GM10266 (cell line): ENCODE results near the gene VWA8.

Experiments
- DNase-seq: peaks from one replicate; pipeline ENCODE4 v3.0.0; 2012; ENCODE audit errors: extremely low spot score
- TF ChIP-seq, protein P1 (sequence below): IDR thresholded peaks from 2 replicates; pipeline ENCODE4 v1.5.1; 2012; ENCODE audit warnings: mild to moderate bottlenecking, low read depth; ENCODE audit not compliant: control insufficient read depth, insufficient read depth; ENCODE audit errors: missing control alignments

The VWA8 gene

DNA sequence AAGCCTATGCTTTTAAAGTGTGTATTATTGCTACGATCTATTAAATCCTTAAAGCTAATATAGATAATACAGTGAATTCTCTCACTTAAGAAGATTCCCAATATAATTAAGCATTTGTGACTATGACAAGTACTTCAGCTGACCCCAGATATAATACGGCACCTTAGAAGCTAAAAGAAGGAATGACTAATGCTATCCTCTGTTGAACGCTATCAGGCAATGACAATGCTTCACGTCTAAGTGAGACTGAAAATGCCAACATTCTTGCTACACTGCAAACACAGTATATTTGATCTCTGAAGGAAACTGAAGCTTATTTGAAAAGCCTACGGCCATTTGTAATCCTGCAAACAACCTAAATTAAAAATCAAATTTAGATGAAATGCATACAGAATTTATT lies 19.7 kb downstream of the VWA8 start:
- TF ChIP-seq, protein P1, sequence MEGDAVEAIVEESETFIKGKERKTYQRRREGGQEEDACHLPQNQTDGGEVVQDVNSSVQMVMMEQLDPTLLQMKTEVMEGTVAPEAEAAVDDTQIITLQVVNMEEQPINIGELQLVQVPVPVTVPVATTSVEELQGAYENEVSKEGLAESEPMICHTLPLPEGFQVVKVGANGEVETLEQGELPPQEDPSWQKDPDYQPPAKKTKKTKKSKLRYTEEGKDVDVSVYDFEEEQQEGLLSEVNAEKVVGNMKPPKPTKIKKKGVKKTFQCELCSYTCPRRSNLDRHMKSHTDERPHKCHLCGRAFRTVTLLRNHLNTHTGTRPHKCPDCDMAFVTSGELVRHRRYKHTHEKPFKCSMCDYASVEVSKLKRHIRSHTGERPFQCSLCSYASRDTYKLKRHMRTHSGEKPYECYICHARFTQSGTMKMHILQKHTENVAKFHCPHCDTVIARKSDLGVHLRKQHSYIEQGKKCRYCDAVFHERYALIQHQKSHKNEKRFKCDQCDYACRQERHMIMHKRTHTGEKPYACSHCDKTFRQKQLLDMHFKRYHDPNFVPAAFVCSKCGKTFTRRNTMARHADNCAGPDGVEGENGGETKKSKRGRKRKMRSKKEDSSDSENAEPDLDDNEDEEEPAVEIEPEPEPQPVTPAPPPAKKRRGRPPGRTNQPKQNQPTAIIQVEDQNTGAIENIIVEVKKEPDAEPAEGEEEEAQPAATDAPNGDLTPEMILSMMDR = no peak
- no peak for DNase-seq

- DNase-seq = no peak
- TF ChIP-seq, protein P1 = no peak
Measured at GRCh38 chr13:41939398-41939797, 21.5 kb downstream of the VWA8 start.

DNA sequence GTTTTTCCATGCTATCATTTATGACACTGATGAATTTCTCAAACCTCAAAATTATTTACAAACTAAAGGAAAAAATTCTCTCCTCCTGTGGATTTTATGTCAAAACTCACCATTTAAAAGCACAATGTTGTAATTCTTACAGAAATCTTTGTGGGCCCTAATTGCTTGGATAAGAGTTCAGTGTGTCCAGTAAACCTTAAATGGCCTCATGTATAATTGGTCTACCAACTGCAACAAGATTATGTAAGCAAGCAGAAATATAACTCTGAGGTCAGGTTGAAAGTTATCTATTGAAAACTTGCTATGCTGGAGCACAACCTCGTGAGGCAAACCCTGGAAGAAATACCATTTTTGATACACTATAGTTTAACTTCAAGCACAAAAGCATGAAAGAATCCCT lies 22.0 kb downstream of the VWA8 start:
- no peak for DNase-seq
- TF ChIP-seq, protein P1 = no peak

DNA sequence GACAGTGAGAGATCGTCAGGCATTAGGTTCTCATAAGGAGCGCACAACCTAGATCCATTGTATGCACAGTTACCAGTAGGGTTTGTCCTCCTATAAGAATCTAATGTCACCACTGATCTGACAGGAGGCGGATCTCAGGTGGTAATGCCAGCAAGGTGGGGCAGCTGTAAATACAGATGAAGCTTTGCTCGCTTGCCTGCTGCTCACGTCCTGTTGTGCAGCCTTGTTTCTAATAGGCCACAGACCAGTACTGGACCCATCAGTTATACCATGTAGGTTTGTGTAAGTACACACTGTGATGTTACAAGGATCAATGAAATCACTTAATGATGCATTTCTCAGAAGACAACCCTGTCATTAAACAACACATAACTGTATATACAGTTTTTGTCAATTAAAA lies 23.5 kb downstream of the VWA8 start:
- DNase-seq = no peak

GRCh38 chr13:41935501-41935900 lies 25.4 kb downstream of the VWA8 start:
- no peak for DNase-seq
- TF ChIP-seq, protein P1 = no peak

More for the DNA sequence above, 23.5 kb downstream of the VWA8 start:
- TF ChIP-seq, protein P1 = no peak

DNA sequence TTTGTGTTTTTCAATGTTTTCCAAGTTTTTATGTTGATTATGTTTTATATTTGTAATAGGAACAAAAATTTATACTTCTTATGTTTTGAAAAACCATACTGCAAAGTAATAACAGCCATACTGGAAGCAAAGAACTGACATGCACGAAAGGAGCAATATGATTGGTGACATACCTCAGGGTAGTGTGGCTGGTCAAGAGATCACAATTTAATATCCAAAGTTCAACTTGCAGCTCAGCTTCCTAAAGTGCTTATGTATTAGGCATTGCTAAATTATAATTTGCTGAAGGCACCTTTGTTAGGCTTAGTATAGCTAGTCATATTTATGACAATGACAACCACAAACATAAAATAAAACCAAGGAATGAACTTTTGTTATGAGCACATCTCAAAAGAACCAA lies 25.9 kb downstream of the VWA8 start:
- no peak for DNase-seq
- TF ChIP-seq, protein P1 = no peak

DNA sequence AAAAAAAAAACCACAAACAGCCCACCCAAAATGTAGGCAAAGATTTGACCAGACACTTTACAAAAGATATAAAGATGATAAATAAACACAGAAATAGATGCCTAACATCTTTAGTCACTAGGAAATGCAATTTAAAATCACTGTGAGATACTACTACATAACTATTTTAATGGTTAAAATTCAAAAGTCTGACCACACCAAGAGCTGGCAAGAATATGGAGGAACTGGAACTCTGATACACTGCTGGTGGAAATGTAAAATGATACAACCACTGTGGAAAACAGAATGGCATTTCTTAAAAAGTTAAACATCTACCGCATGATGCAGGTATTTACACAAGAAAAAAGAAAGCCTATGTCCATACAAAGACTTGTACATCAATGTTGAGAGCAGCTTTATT lies 26.8 kb downstream of the VWA8 start:
- no peak for DNase-seq
- TF ChIP-seq, protein P1 = no peak

DNA sequence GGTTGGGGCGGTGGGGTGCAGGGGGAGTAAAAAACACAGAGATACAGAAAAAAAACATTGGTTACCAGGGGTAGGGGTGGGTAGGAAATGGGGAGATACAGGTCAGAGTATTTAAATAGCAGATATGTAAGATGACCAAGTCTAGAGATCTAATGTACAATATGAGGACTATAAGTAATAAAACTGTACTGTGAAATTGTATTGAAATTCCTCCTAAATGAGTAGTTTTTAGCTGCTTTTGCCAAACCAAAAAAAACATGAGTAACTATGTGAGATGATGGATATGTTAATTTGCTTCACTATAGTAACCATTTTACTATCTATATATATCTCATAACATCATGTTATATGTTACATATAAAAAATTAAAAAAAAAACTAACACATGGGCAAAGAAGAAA lies 29.6 kb downstream of the VWA8 start:
- no peak for DNase-seq

More for the DNA sequence above, 29.6 kb downstream of the VWA8 start:
- TF ChIP-seq, protein P1 = no peak
